IgD-negative memory B cell (primary cell): Measurements from ENCODE around the gene CPE. TPM values are rescaled to one million over a fixed set of nuclear protein-coding genes. Genes with fewer than 3 reads are reported as not detected.

ENCODE experiments used
- H3K27ac Mint-ChIP-seq, 3 donors: one replicate each; pipeline ENCODE4 v1.8.0; 2020 to 2022; ENCODE audit warnings: mild to moderate bottlenecking in 3 of 3, mixed read lengths in 3 of 3, moderate library complexity in 1 of 3
- H3K27me3 Mint-ChIP-seq: one replicate; pipeline ENCODE4 v1.8.0; 2021; ENCODE audit warnings: mixed read lengths
- H3K36me3 Mint-ChIP-seq: one replicate; pipeline ENCODE4 v1.8.0; 2020; ENCODE audit warnings: mild to moderate bottlenecking, mixed read lengths
- H3K4me1 Mint-ChIP-seq, 3 donors: one replicate each; pipeline ENCODE4 v1.8.0; 2020 to 2022; ENCODE audit warnings: mixed read lengths in 3 of 3, mild to moderate bottlenecking in 1 of 3
- H3K4me3 Mint-ChIP-seq, 4 donors: one replicate each; pipeline ENCODE4 v1.8.0; 2020 to 2022; ENCODE audit warnings: mild to moderate bottlenecking in 4 of 4, mixed read lengths in 4 of 4, moderate library complexity in 3 of 4
- H3K9me3 Mint-ChIP-seq, 3 donors: one replicate each; pipeline ENCODE4 v1.8.0; 2020 to 2021; ENCODE audit warnings: mixed read lengths in 3 of 3, mild to moderate bottlenecking in 1 of 3
- polyA plus RNA-seq: library from polyadenylated mRNA; unstranded; fragments of 300-500 nt; fragmentation: Illumina TruSeq; gene quantifications from one replicate; pipeline ENCODE4 v1.2.3, GENCODE V29; 2021

CPE gene
- polyA plus RNA-seq, 1 donor from 2014 or later = not detected

GRCh38 chr4:165404696-165405095 is 25.9 kb downstream of the CPE start:
- Mint-ChIP-seq H3K4me3 (no peak overlapping the region), H3K36me3 (no peaks in the 10 kb centered on the region), H3K27me3 (peaks cover 3% of the 10 kb centered on the region), H3K9me3 (no peaks in the 10 kb centered on the region), H3K27ac (no peak overlapping the region), H3K4me1 (no peaks in the 10 kb centered on the region)

- H3K36me3 Mint-ChIP-seq = no peaks in the 10 kb centered on the region
- H3K27ac Mint-ChIP-seq = no peak overlapping the region
- no peak overlapping the region for H3K4me3 Mint-ChIP-seq
- no peaks in the 10 kb centered on the region for H3K9me3 Mint-ChIP-seq
- H3K4me1 Mint-ChIP-seq = no peaks in the 10 kb centered on the region
- peaks cover 2% of the 10 kb centered on the region for H3K27me3 Mint-ChIP-seq
These were observed 31.4 kb downstream of the CPE start for GRCh38 chr4:165410214-165410613.

GRCh38 chr4:165415910-165416309 is 37.1 kb downstream of the CPE start:
- Mint-ChIP-seq H3K4me3 (no peak overlapping the region), H3K27me3 (peaks cover 3% of the 10 kb centered on the region), H3K9me3 (no peaks in the 10 kb centered on the region), H3K4me1 (no peaks in the 10 kb centered on the region), H3K27ac (no peak overlapping the region), H3K36me3 (no peaks in the 10 kb centered on the region)

- H3K4me3 Mint-ChIP-seq = no peak overlapping the region
- no peaks in the 10 kb centered on the region for H3K4me1 Mint-ChIP-seq
These were observed 39.3 kb downstream of the CPE start for GRCh38 chr4:165418073-165418472.

GRCh38 chr4:165425629-165426028 is 46.8 kb downstream of the CPE start:
- H3K27ac Mint-ChIP-seq = no peak overlapping the region
- H3K4me1 Mint-ChIP-seq = no peaks in the 10 kb centered on the region
- no peaks in the 10 kb centered on the region for H3K9me3 Mint-ChIP-seq
- no peaks in the 10 kb centered on the region for H3K27me3 Mint-ChIP-seq
- peak overlapping the region in 1 of 4 donors; percentile 71 for H3K4me3 Mint-ChIP-seq
- no peaks in the 10 kb centered on the region for H3K36me3 Mint-ChIP-seq

More at GRCh38 chr4:165418073-165418472, 39.3 kb downstream of the CPE start:
- peaks cover 2% of the 10 kb centered on the region for H3K27me3 Mint-ChIP-seq
- no peak overlapping the region for H3K27ac Mint-ChIP-seq
- H3K36me3 Mint-ChIP-seq = no peaks in the 10 kb centered on the region
- H3K9me3 Mint-ChIP-seq = no peaks in the 10 kb centered on the region

- no peaks in the 10 kb centered on the region for H3K4me1 Mint-ChIP-seq
- no peak overlapping the region for H3K27ac Mint-ChIP-seq
- no peak overlapping the region for H3K4me3 Mint-ChIP-seq
- no peaks in the 10 kb centered on the region for H3K9me3 Mint-ChIP-seq
- no peaks in the 10 kb centered on the region for H3K36me3 Mint-ChIP-seq
- H3K27me3 Mint-ChIP-seq = no peaks in the 10 kb centered on the region
These were observed 47.5 kb downstream of the CPE start for GRCh38 chr4:165426331-165426730.

GRCh38 chr4:165426823-165427222 is 48.0 kb downstream of the CPE start:
- H3K36me3 Mint-ChIP-seq = no peaks in the 10 kb centered on the region
- H3K27me3 Mint-ChIP-seq = peaks cover under 1% of the 10 kb centered on the region
- no peaks in the 10 kb centered on the region for H3K4me1 Mint-ChIP-seq
- H3K9me3 Mint-ChIP-seq = no peaks in the 10 kb centered on the region
- no peak overlapping the region for H3K4me3 Mint-ChIP-seq
- H3K27ac Mint-ChIP-seq = no peak overlapping the region

- no peaks in the 10 kb centered on the region for H3K4me1 Mint-ChIP-seq
- no peaks in the 10 kb centered on the region for H3K36me3 Mint-ChIP-seq
- H3K27me3 Mint-ChIP-seq = peaks cover 7% of the 10 kb centered on the region
- H3K4me3 Mint-ChIP-seq = no peak overlapping the region
- no peaks in the 10 kb centered on the region for H3K9me3 Mint-ChIP-seq
- no peak overlapping the region for H3K27ac Mint-ChIP-seq
These were observed 50.1 kb downstream of the CPE start for GRCh38 chr4:165428957-165429356.

GRCh38 chr4:165433529-165433928 is 54.7 kb downstream of the CPE start:
- no peaks in the 10 kb centered on the region for H3K36me3 Mint-ChIP-seq
- peaks cover 7% of the 10 kb centered on the region for H3K27me3 Mint-ChIP-seq
- no peaks in the 10 kb centered on the region for H3K4me1 Mint-ChIP-seq
- H3K4me3 Mint-ChIP-seq = no peak overlapping the region
- no peaks in the 10 kb centered on the region for H3K9me3 Mint-ChIP-seq
- no peak overlapping the region for H3K27ac Mint-ChIP-seq

GRCh38 chr4:165437691-165438090 is 58.9 kb downstream of the CPE start:
- Mint-ChIP-seq H3K27me3 (peaks cover 11% of the 10 kb centered on the region), H3K27ac (no peak overlapping the region), H3K9me3 (no peaks in the 10 kb centered on the region), H3K36me3 (no peaks in the 10 kb centered on the region), H3K4me3 (no peak overlapping the region), H3K4me1 (no peaks in the 10 kb centered on the region)

- Mint-ChIP-seq H3K9me3 (no peaks in the 10 kb centered on the region), H3K36me3 (no peaks in the 10 kb centered on the region), H3K4me1 (peaks cover 0 to 1% (median 0%) of the 10 kb centered on the region in 3 donors), H3K27ac (no peak overlapping the region), H3K4me3 (no peak overlapping the region), H3K27me3 (peaks cover 7% of the 10 kb centered on the region)
These were observed 60.5 kb downstream of the CPE start for GRCh38 chr4:165439344-165439743.

GRCh38 chr4:165439981-165440380 is 61.2 kb downstream of the CPE start:
- peaks cover 0 to 1% (median 0%) of the 10 kb centered on the region in 3 donors for H3K4me1 Mint-ChIP-seq
- H3K27me3 Mint-ChIP-seq = peaks cover 7% of the 10 kb centered on the region
- no peaks in the 10 kb centered on the region for H3K9me3 Mint-ChIP-seq
- H3K27ac Mint-ChIP-seq = no peak overlapping the region
- no peaks in the 10 kb centered on the region for H3K36me3 Mint-ChIP-seq
- H3K4me3 Mint-ChIP-seq = no peak overlapping the region

GRCh38 chr4:165440415-165441158 is 61.8 kb downstream of the CPE start:
- H3K27ac Mint-ChIP-seq = no peak overlapping the region
- H3K27me3 Mint-ChIP-seq = peaks cover 7% of the 10 kb centered on the region
- no peak overlapping the region for H3K4me3 Mint-ChIP-seq
- H3K9me3 Mint-ChIP-seq = no peaks in the 10 kb centered on the region
- H3K4me1 Mint-ChIP-seq = peaks cover 0 to 1% (median 0%) of the 10 kb centered on the region in 3 donors
- H3K36me3 Mint-ChIP-seq = no peaks in the 10 kb centered on the region

- Mint-ChIP-seq H3K36me3 (no peaks in the 10 kb centered on the region), H3K27me3 (peaks cover 7% of the 10 kb centered on the region), H3K4me3 (no peak overlapping the region), H3K4me1 (peaks cover 0 to 1% (median 0%) of the 10 kb centered on the region in 3 donors), H3K27ac (no peak overlapping the region), H3K9me3 (no peaks in the 10 kb centered on the region)
These were observed 64.5 kb downstream of the CPE start for GRCh38 chr4:165443276-165443675.

GRCh38 chr4:165448700-165449099 is 69.9 kb downstream of the CPE start:
- Mint-ChIP-seq H3K36me3 (no peaks in the 10 kb centered on the region), H3K9me3 (no peaks in the 10 kb centered on the region), H3K4me3 (no peak overlapping the region), H3K4me1 (no peaks in the 10 kb centered on the region), H3K27ac (no peak overlapping the region), H3K27me3 (no peaks in the 10 kb centered on the region)

- Mint-ChIP-seq H3K4me1 (no peaks in the 10 kb centered on the region), H3K9me3 (no peaks in the 10 kb centered on the region), H3K27me3 (no peaks in the 10 kb centered on the region), H3K36me3 (no peaks in the 10 kb centered on the region), H3K4me3 (no peak overlapping the region), H3K27ac (no peak overlapping the region)
These were observed 70.5 kb downstream of the CPE start for GRCh38 chr4:165449333-165449732.
